ENCODE data around the gene RAB15.

RAB15 gene

GRCh38 chr14:64971943-64972791, at the start of gene RAB15:
Gene RAB15, minus strand, starts transcription at chr14:64972336. Its CDS starts 260 bp downstream, at chr14:64972076.
- no peak for DNase-seq (ENCODE audit: low read depth)

GRCh38 chr14:65019944-65020566, 47.9 kb upstream of the RAB15 start:
- no peak for DNase-seq (ENCODE audit: low read depth)

- no peak for DNase-seq (ENCODE audit: low read depth)
Observed at GRCh38 chr14:65016471-65016870, 44.3 kb upstream of the RAB15 start.

GRCh38 chr14:65015391-65015790, 43.3 kb upstream of the RAB15 start:
- DNase-seq (ENCODE audit: low read depth): no peak

- DNase-seq (ENCODE audit: low read depth): no peak
Observed at GRCh38 chr14:65012353-65012752, 40.2 kb upstream of the RAB15 start.

GRCh38 chr14:65011538-65011937, 39.4 kb upstream of the RAB15 start:
- DNase-seq (ENCODE audit: low read depth): no peak

- DNase-seq (ENCODE audit: low read depth): no peak
Observed at GRCh38 chr14:65010211-65010931, 38.2 kb upstream of the RAB15 start.

- no peak for DNase-seq (ENCODE audit: low read depth)
Observed at GRCh38 chr14:65007202-65007601, 35.1 kb upstream of the RAB15 start.

GRCh38 chr14:65006261-65006721, 34.2 kb upstream of the RAB15 start:
- DNase-seq (ENCODE audit: low read depth): no peak

GRCh38 chr14:65003394-65003793, 31.3 kb upstream of the RAB15 start:
- no peak for DNase-seq (ENCODE audit: low read depth)

GRCh38 chr14:65002586-65003210, 30.6 kb upstream of the RAB15 start:
- no peak for DNase-seq (ENCODE audit: low read depth)

- DNase-seq (ENCODE audit: low read depth): no peak
Observed at GRCh38 chr14:65001723-65002122, 29.6 kb upstream of the RAB15 start.

- DNase-seq (ENCODE audit: low read depth): no peak
Observed at GRCh38 chr14:65000898-65001591, 28.9 kb upstream of the RAB15 start.

- DNase-seq (ENCODE audit: low read depth): no peak
Observed at GRCh38 chr14:64998455-64998931, 26.4 kb upstream of the RAB15 start.

- no peak for DNase-seq (ENCODE audit: low read depth)
Observed at GRCh38 chr14:64997108-64997794, 25.1 kb upstream of the RAB15 start.

- DNase-seq (ENCODE audit: low read depth): no peak
Observed at GRCh38 chr14:64995291-64995690, 23.2 kb upstream of the RAB15 start.

- DNase-seq (ENCODE audit: low read depth): no peak
Observed at GRCh38 chr14:64994540-64994939, 22.4 kb upstream of the RAB15 start.

- no peak for DNase-seq (ENCODE audit: low read depth)
Observed at GRCh38 chr14:64993266-64993930, 21.3 kb upstream of the RAB15 start.

- no peak for DNase-seq (ENCODE audit: low read depth)
Observed at GRCh38 chr14:64992328-64992885, 20.3 kb upstream of the RAB15 start.

GRCh38 chr14:64990939-64991338, 18.8 kb upstream of the RAB15 start:
- no peak for DNase-seq (ENCODE audit: low read depth)
